Fibroblast of mammary gland (primary cell): ENCODE measurements around the gene IDS.
"Not testable (repeated sequence)": the region's sequence is repeated elsewhere in the genome, so short reads cannot be mapped to it uniquely, and the experiment has no call there.

Experiments
- DNase-seq: peaks from one replicate; pipeline ENCODE4 v3.0.0-alpha.2; 2010; ENCODE audit warnings: low read depth
- H3K4me3 ChIP-seq: 2 replicates; pipeline ENCODE4 v1.5.1; 2011; ENCODE audit warnings: low read depth, mild to moderate bottlenecking, low read length, moderate library complexity; ENCODE audit not compliant: control insufficient read depth
- CTCF ChIP-seq: conservative IDR thresholded peaks from 2 replicates; pipeline ENCODE4 v1.5.1; 2011; ENCODE audit warnings: low read depth, low read length, inconsistent platforms; ENCODE audit not compliant: control insufficient read depth, insufficient read depth

The IDS gene

GRCh38 chrX:149510386-149510785 lies 5.3 kb upstream of the IDS start:
- DNase-seq, result peak; percentile 30
- H3K4me3 ChIP-seq, result no peak overlapping the region
- peak; percentile 25 for TF ChIP-seq CTCF

DNA sequence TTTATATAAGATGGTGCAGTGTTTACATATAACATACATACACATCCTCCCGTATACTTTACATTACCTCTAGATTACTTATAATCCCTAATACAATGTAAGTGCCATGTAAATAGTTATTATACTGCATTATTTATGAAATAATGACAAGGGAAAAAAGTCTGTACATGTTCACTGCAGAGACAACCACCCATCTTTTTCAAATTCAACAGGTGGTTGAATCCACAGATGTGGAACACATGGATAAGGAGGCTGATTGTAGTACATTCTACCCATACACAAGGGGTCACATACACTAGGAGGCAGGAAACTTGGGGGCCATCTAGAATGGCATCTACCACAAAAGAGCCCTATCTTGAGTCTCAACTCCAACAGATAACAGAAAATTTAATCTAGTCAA lies 3.4 kb upstream of the IDS start:
- no peak for TF ChIP-seq CTCF
- no peak overlapping the region for H3K4me3 ChIP-seq
- DNase-seq, result no peak

GRCh38 chrX:149506349-149506748 lies 1.2 kb upstream of the IDS start:
- DNase-seq, result no peak
- H3K4me3 ChIP-seq, result no peak overlapping the region
- TF ChIP-seq CTCF, result no peak

DNA sequence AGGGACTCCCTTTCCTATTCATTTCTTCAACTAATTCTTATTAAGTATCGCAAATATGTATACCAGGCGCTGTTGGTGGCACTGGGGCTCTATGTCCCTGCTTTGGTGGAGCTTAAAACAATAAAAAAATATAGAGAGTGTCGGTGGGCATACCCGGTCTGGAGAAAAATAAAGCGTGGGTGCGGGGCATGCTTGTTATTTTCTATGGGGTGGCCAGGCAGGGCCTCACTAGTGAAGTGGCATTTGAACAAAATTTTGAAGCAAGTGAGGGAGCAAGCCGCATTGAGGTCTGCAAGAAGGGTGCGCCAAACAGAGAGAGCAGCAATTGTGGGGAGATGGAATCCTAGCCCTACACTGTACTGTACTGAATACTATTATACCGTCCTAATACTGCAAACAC lies 565 bp upstream of the IDS start:
- no peak for TF ChIP-seq CTCF
- H3K4me3 ChIP-seq, result no peak overlapping the region
- DNase-seq, result no peak

DNA sequence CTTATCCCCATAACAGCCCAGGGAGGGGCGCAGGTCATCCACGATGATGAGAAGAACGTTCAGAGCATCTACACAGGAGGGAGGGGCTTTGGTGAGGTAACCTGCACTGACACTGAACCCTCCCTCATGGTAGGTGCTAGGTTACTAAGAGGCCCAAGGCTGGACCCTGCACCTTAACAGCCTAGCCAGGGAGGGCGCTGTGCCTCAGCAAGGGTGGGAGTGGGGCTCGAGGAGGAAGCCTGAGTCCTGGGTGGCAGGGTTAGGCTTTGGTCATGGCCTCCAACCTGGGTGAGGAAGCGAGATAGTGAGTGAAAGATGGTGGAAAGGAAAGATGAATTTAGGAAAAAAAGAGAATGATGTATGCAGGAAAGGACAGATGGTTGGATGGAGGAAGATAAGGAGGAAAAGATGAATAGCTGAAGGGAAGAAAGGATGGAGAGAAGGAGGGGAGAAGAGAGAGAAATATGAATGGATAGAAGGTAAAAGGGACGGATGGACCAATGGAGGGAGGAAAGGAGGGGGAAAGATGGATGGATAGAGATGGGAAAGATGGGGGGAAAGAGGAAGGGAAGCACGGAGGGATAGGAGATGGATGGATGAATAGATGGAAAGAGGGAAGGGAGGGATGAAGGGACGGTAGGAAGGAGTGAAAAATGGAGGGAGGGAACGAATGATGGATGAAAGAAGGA lies 736 bp downstream of the IDS start:
- peak; percentile 9 for DNase-seq
- H3K4me3 ChIP-seq, result peak overlapping the region; percentile 50
- TF ChIP-seq CTCF, result no peak

DNA sequence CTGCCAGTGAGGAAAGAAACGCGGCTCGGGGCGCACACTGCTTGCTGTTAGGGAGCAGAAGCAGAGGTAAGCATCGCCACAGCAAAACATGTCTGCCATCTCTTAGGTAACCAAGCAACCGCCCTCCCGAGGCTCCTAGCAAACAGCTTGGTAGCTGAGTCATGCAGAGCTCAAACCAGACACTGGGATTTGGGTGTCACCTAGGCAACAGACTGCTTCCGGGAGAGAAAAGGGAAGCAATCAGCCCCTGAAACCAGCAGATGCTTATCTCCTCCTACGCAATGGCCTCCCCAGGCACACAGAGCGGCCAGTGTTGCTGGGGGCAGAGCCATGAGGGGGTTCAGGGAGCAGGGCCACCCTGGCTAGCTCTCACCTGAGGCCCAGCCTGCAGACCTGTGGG lies 1.7 kb downstream of the IDS start:
- DNase-seq, result peak; percentile 66
- H3K4me3 ChIP-seq, result not testable (repeated sequence)

DNA sequence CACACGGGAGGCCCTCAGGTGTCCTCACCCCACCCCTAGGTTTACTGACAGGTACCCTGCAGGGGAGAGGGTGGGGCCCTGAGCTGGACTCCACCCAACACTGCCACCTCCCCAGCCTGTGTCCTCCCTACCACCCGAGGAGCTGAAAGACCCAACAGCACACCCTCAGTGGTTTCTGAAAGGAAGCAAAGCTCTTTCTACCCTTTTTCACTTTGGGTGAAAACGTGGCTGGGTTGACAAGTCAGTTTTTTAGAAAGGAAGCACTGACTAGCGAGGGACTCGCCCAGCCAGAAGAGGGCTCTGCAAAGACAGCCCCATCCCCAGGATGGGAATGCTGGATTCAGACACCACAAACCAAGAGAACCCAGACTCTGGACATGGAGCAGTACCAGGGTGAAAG lies 2.2 kb downstream of the IDS start:
- H3K4me3 ChIP-seq, DNase-seq: not testable (repeated sequence)

DNA sequence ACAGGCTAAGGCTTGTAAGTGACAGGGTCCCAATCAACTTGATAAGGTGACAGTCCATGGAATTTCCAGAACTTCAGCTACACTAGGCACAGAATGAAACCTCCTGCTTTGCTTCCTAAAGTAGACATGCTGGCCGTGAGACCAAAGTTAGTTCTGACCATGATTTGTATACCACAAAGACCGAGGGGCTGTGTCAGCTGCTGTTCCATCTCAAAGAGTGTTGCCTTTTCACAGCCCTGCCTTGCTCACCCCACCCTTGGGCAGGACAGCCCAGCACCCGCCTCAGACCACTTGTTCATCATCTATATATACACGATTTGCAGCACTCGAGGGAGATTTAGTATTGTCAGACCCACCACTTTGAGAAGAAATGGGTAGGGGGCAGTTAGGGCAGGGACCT lies 5.3 kb downstream of the IDS start:
- DNase-seq, result no peak
- no peak for TF ChIP-seq CTCF
- no peak overlapping the region for H3K4me3 ChIP-seq
